GM21786 (cell line): ENCODE results near the gene RYR1.
"Not testable (repeated sequence)": the region's sequence is repeated elsewhere in the genome, so short reads cannot be mapped to it uniquely, and the experiment has no call there.

Experiments
- ATAC-seq: cut with Tn5 transposase; IDR thresholded peaks from one replicate; pipeline ENCODE4 v1.9.1; 2021; ENCODE audit not compliant: unreplicated experiment

RYR1 gene

GRCh38 chr19:38488096-38488495 is 54.6 kb downstream of the RYR1 start:
- ATAC-seq, result no peak

DNA sequence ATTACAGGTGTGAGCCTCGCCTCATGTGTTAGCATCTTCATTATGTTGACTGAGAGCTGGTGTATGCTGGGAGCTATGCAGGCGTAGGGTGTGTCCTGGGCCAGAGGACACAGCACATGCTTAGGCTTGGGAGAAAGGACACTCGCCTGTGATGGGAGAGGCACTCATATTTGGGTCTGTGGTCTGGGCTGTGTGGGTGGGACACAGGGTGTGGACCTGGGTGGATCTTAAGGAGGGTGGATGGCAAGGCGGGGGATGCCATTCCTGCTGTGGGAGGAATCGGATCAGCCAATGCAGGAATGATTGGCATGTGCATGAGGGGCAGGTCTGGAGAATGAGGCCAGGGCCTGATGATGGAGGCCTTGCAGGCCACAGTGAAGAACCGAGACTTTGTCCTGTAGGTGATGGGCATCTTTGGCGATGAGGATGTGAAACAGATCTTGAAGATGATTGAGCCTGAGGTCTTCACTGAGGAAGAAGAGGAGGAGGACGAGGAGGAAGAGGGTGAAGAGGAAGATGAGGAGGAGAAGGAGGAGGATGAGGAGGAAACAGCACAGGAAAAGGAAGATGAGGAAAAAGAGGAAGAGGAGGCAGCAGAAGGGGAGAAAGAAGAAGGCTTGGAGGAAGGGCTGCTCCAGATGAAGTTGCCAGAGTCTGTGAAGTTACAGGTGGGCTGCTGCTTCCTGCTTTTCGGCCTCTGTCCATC is 55.4 kb downstream of the RYR1 start:
- no peak for ATAC-seq

DNA sequence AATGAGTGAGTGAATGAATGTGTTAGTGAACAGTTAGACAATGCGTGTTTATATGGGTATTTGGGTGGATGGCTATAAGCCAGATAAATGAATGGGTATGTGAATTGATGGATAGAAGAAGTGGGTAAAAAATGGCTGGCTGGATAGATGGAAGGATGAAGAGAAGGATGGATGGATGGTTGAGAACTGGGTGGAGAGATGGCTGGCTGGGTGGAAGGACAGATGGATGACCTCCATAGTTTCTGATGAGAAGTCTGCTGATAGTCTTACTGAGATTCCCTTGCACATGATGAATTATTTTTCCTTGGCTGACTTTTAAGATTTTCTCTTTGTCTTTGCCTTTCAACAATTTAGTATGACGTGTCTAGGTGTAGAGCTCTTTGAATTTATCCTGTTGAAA is 57.4 kb downstream of the RYR1 start:
- no peak for ATAC-seq

DNA sequence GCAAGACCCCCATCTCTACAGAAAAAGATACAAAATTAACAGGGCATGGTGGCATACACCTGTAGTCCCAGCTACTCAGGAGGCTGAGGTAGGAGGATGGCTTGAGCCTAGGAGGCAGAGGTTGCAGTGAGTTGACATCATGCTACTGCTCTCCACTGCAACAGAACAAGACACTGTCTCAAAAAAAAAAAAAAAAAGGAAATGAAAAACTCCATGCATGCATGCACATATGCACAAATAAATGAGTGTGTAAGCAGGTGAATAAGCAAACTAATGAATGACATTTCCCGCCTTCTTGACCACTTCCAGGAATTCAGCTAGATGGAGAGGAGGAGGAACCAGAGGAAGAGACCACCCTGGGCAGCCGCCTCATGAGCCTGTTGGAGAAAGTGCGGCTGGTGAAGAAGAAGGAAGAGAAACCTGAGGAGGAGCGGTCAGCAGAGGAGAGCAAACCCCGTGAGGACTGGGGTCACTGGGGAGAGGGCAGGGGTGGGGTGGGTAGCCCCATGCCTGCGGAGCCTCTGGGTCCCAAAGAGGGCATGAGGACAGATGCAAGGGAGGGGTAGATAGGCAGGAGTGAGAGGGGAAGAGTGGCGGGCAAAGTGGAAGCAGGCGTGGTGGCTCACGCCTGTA is 58.8 kb downstream of the RYR1 start:
- ATAC-seq, result no peak

GRCh38 chr19:38494379-38494778 is 60.9 kb downstream of the RYR1 start:
- no peak for ATAC-seq

GRCh38 chr19:38495375-38495774 is 61.9 kb downstream of the RYR1 start:
- not testable (repeated sequence) for ATAC-seq

GRCh38 chr19:38496116-38496515 is 62.6 kb downstream of the RYR1 start:
- ATAC-seq, result no peak

DNA sequence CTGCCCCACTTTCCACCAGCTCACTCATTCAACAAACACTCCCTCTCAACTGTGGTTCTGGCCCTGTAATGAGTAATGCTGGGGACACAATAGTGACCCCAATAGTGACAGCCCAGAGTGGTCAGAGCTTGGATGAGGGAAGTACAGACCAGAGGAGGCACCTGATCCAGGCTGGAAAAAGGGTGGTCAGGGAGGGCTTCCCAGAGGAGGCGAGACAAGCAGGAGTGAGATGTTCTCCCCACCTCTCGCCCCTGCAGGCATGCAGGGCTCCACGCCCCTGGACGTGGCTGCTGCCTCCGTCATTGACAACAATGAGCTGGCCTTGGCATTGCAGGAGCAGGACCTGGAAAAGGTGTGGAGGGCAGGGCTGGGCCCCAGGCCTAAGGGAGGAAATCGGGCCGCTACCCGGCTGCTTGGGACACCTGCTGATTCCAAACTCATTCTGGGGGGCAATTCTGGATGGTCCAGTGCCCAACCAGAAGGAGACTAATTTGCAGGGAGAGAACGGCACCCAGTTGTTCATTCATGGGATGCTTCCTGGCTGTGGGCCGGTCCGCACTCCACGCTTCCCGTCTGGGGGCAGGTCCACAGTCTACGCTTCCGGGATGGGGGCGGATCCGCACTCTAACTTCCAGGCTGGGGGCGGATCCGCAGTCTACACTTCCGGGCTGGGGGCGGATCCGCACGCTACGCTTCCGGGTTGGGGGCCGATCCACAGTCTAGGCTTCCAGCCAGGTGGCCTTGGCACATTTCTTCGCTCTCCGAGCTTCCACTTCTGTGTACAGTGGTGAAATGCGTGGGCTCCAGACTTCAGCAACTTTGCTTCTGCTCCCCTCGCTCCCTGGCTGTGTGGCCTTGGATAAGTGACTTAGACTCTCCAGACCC is 63.4 kb downstream of the RYR1 start:
- ATAC-seq, result no peak

DNA sequence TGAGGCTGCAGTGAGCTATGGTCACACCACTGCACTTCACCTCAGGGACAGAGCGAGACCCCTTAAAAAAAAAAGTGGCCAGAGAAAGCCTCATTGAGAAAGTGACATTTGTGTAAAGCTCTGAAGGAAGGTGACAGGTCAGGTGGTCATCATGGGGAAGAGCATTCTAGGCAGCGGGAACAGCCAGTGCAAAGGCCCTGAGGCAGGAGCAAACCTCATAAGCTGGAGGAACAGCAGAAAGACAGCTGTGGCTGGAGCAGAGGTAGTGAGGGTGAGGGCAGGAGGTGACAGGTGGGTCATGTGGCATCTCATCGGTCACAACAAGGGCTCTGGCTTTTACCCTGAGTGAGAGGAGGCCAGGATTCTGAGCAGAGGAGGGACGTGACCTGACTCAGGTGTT is 64.4 kb downstream of the RYR1 start:
- ATAC-seq, result no peak

- no peak for ATAC-seq
Measured at GRCh38 chr19:38499532-38499931, 66.0 kb downstream of the RYR1 start.

GRCh38 chr19:38500450-38500849 is 67.0 kb downstream of the RYR1 start:
- no peak for ATAC-seq

GRCh38 chr19:38502410-38503076 is 69.1 kb downstream of the RYR1 start:
- no peak for ATAC-seq

DNA sequence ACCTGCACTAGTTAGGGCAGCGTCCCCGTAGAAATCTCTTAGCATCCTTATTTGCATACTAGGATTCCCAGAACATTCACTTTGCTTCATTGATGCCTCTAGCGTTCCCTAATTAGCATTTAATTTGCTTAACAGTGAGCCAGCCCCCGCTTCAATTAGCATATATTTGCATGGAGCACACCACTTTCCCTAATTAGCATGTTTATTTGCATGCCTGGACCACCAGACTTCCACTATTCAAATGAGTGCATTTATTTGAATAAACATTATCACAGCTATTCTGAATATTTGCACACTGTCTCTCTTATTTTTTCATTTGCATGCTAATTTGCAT is 69.6 kb downstream of the RYR1 start:
- ATAC-seq, result no peak

- no peak for ATAC-seq
Measured at GRCh38 chr19:38505958-38506357, 72.5 kb downstream of the RYR1 start.

DNA sequence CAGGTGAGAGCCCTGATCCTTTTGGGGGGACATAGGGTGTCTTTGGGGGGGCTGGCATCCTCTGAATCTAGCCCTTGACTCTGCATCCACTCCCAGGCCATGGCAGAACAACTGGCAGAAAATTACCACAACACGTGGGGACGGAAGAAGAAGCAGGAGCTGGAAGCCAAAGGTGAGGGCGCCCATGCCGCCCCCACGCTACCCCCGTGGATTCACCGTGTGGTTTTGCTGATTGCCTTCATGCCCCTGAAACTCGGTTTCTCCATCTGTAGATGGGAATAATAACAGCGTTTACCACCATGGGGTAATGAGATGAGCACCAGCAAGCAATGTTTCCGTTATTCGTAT is 72.9 kb downstream of the RYR1 start:
- no peak for ATAC-seq

- ATAC-seq, result no peak
Measured at GRCh38 chr19:38506723-38507550, 73.4 kb downstream of the RYR1 start.

GRCh38 chr19:38507551-38508127 is 74.1 kb downstream of the RYR1 start:
- ATAC-seq, result no peak

DNA sequence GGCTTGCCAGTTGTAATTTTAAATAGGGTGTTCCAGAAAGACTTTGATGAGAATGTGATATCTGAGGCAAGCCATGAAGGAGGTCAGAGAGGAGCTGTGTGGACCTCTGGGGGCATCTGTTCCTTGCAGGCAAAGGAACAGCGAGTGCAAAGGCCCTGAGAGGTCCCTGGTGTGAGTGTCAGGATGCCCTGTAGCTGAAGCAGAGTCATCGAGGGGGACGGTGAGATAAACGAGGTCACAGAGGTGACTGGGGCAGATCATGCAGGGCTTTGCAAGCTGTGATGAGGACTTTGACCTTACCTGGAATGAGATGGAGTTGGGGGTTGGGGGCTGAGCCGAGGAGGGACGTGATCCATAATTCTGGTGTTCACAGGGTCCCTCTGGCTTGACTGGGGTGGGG is 75.0 kb downstream of the RYR1 start:
- ATAC-seq, result no peak

- ATAC-seq, result no peak
Measured at GRCh38 chr19:38509027-38509426, 75.5 kb downstream of the RYR1 start.

GRCh38 chr19:38511074-38511708 is 77.7 kb downstream of the RYR1 start:
- ATAC-seq, result no peak
